HG02870 (cell line): Measurements from ENCODE around the gene KCTD11.

Source experiments
- ATAC-seq: cut with Tn5 transposase; IDR thresholded peaks from one replicate; pipeline ENCODE4 v1.9.1; 2021; ENCODE audit warnings: mild to moderate bottlenecking, moderate library complexity; ENCODE audit not compliant: unreplicated experiment

KCTD11 gene

DNA sequence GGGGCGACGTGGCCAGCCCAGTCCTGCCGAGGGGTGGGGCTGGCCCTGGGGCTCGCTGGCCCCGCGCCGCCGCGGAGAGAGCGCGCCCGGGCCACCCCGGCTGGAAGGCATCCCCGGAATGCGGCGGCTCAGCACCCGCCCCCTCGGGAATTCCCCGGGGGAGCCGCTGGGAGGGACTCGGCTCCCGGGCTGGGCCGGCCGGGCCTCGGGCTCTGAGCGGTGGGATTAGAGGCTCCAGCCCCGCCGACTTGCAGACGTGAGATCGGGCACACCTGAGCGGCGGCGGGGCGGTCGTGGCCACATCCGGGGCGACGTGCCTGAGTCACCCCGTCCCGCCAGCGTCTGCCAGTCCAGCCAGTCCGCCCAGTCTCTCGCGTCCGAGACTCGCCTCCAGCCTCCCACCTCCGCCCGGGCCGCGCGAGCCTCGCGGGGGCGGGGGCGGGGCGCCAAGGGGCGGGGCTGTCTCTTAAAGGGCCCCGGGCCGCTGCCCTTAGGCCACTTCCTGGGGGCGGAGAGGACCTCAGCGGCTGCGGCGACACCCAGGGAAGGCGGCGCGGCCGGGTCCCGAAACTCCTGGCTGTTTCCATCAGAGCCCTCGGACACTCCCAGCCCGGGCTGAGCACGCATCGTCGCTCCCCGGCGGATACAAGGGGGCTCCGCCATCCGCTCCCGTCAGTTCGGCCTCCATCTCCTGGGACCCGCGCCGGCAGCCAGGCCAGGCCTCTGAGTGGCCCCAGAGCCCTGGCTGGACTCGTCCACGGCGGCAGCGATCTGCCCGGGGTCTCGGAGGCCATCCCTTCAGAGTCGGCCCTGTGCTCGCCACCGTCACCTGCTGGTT, at the start of gene KCTD11:
Gene KCTD11, plus strand, starts transcription at position 498 of the 838 bp plus-strand sequence.
- ATAC-seq, result peak; percentile 51

DNA sequence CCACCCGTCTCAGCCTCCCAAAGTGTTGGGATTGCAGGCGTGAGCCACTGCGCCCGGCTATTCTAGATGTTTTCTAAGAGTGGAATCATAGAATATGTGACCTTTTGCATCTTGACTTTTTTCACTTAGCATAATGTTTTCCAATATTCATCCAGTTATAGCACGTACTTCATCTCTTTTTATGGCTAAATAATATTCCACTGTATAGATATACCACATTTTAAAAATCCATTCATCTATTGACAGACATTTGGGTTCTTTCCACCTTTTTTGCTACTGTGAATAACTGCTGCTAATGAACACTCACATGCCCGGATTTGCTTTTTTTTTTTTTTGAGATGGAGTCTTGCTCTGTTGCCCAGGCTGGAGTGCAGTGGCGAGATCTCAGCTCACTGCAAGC, 47.8 kb upstream of the KCTD11 start:
- ATAC-seq, result no peak

DNA sequence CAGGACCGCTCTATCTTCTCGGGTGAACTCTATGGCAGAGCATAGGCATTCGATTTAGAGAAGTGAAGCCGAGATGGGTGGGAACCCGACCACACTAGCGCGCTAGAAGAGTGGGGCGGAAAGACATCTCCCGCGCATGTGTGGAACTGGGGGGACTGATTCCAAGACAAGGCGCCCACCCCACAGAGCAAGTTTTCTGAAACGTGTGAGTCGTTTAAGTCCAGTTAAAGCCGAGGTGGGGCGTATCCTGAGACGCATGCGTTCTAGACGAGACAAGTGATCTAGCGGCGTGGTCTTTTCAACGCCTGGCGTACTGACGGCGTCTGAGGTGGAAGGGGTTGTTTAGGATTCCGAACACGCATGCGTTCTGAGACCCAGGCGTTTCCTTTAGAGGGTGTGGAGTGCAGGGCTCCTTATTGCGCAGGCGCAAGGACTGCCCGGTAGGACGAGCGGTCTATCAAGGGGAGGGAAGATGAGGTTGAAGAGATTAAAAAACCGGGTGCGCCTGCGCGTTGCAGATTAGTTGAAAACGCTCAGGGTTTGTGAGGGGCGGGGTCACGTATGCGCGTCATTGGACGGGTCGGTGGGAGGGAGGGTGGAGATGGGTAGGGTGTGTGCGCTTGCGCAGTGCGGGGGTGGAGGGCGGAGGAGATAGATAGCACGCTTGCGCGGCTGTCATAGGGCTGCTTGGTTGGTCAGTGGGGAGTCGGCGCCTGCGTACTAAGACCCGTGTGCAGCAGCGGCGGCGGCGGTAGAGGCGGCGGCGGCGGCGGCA, 44.9 kb upstream of the KCTD11 start, which contains the start of gene EIF5A:
Gene EIF5A, plus strand, starts transcription at position 718 of the 775 bp plus-strand sequence. CDS start 2,008 bp downstream, outside the sequence.
- ATAC-seq, result peak; percentile 68

DNA sequence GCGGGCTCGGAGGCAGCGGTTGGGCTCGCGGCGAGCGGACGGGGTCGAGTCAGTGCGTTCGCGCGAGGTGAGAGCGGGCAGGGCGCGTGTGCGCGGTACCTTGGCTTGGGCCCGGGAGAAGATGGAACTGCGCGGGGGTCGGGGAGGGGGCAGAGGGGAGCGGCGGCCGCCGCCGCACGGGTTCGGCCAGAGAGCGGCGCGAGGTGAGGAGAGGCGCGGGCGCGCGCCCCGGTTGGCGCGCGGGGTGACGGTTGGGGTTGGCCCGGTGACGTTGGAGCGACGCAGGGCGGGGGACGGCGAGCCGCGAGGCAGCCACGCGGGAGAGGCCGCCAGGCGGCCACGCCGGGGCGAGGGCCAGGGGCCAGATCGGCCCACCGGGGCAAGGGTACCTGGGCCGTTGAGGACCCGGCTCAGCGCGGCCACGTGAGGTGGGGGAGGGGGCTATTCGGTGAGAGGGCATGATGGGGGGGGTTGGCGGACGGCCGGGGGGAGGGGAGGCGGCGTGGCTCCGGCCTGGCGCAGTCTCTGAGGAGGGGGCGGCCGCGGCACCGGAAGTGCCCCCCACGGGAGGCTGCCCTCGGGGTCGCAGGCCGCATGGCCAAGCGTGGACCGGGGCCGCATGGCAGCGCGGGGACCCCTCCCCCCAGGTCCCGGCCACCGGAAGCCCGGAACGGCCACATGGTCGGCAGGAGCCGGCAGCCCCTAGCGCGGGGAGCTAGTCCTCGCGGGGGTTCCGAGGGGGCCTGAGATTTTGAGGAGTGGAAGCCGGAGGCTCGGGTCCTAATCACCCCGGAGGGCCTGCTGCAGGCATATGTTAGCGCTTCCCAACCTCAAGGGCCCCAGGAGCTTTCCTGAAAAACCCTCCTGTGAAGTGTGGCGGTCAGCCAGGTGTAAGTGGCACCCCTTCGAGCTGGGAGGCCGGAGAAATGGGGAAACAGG, 44.0 kb upstream of the KCTD11 start:
- no peak for ATAC-seq

DNA sequence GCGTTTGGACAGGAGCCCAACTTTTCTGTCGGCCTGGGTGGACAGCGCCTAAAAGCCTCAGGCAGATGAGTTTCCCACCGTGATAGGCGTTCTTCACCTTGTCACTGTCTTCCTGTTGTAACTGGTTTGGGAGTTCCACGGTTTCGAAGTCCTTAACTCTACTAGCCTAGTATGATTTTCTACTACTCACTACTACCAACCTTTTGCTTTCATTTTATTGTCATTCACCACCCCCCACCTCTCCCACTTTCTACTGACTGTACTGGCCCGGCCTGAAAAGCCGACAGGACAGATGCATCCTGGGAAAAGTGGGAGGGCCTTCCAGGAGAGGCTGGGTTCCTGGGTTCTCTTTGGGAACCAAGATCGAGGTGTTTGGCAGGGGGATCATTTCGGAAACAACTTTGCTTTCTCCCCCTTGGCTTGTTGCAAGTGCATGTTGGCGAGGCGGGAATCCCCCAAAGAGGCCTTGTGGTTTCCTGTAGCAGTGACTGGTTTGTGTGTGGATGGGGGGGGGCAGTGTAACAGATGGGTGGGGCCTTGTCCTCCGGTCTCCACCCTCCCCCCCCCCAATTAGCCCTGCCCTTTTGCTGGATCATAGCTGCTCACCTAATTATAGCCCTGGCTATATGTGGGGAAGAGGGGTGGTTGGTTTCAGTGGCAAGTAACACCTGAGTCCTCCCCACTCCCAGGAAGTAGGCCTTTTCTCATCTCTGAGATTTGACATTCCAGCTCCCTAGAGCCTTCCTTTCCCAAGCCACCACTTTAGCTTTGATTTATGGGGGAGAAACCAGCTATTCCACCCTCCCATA, 43.1 kb upstream of the KCTD11 start:
- no peak for ATAC-seq

DNA sequence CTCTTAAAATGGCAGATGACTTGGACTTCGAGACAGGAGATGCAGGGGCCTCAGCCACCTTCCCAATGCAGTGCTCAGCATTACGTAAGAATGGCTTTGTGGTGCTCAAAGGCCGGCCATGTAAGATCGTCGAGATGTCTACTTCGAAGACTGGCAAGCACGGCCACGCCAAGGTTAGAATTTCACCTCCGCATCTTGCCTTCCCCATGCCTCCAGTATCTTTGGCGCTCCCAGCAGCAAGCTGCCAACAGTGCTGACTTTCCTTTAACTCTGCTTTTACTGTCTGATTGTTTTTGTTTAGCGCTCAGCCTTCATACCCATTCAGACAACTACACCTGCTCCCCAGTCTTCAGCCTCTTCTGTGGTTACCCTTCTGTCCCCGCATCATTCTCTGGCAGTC, 42.3 kb upstream of the KCTD11 start:
- ATAC-seq, result no peak

DNA sequence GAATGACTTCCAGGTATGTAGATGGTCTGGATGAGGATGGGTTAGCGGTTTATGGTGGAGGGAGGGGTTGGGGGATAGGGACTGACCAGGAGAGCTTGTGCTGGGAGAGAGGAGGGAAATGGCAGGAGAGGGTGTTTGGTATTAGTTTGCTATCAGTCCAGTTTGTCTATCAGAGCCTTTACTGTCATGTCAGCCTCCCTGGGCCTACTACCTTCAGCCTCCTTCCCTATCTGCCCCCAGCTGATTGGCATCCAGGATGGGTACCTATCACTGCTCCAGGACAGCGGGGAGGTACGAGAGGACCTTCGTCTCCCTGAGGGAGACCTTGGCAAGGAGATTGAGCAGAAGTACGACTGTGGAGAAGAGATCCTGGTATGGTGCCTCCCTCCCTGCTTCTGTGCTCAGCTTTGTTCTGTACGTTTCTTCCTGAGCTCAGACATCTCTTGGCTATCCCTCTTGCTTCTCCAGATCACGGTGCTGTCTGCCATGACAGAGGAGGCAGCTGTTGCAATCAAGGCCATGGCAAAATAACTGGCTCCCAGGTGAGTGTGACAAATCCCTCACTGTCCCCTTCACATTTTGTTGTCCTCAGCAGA, 40.8 kb upstream of the KCTD11 start:
- no peak for ATAC-seq

DNA sequence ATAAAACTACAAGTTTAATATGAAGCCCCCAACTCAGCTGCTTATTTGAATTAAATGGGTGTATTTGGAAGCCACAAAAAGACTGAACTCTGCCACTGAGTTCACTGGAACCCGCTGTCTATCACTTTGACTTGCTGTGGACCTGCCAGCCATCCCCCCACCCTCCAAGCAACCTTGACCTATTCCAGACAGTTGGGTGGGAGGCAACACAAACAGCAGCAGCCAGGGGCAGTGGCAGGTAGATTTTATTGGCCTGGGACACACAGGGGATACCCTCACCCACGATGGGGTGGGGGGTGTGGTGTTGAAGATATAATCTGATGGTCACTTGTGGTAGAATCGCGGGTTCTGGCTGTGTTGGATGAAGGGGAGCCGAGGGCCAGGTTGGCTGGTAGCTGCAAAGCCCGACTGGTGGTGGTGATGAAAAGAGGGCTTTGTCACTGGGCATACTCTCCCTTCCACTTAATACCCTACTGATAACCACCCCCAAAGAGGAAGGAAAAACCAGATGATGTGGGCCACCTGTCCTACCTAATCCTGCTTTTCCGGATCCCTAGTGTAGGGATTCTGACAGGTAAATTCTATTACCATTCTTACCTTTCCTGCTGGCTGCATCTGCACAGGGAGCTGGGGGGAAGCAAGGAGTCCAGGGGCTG, 39.4 kb upstream of the KCTD11 start:
- no peak for ATAC-seq

DNA sequence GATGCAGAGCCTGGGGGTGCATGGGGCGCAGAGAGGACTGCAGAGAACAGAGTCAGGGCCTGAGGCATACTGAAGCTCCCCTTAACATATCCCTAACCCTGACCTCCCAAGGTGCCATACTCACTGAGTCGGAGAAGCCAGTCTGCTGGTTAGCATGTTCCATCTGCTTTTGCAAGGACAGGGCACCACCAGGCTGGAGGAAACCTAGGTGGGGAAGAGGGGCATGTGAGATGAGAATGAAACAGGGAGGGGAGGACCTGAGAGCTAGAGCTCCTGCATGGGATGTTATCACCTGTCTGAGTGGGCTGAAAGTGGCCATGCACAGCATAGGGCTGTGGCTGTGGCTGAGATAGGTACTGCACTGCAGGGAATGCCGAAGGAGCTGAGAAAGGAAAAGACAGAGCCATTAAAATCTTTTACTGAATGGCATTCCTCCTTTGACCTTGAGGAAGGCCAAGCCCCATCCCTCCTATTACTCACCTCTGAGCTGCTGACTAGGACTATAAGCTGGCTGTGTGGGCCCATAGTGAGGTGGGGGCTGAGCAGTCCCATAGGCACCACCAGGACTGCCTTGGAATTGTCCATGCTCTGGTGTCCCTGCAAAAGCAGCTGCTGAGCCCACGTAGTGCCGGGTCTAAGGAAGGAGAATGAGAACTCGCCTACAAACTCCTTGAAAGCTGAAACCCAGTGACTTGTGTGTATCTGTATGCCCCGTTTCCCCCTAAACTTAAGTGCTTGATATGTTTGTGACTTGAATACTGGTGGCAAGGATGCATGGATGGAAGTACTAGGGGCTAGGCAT, 38.7 kb upstream of the KCTD11 start:
- no peak for ATAC-seq

DNA sequence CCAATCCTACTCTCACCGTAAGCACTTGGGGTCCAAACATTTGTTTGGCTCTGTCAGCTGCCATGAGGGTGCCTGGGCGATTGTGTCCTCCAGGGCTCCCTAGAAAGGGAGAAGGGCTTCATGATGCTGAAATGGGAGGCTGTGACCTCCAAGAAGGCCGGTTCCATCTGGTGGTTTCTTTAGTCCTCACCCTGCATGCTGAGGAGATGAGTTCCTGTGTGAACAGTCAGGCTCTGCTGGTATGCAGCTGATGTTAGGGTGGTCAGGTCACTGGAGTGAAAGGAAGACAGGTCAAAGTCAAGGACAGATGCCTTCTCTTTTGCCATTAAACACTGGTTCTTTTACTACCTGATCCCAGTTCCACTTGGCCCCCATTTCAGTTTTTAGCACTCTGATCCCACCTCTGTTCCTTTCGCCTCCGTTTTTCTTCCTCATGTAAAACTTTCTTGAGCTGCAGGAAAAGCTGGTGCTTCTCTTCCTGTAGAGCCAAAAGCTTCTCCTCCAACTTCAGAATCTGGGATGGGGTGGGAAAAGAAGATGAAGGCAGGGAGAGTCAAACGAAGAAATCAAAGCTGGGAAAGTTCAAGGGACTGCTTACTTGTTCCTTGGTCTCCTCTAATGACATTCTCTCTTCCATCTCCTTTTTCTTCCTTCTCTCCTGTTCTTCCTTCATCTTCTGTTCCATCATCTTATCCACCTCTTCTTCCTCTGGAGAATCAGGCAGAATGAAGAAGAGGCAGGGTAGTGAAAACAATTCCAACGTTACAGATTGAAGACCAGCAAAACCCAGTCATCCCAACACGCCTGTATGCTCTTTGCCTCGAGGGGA, 37.9 kb upstream of the KCTD11 start:
- ATAC-seq, result no peak

DNA sequence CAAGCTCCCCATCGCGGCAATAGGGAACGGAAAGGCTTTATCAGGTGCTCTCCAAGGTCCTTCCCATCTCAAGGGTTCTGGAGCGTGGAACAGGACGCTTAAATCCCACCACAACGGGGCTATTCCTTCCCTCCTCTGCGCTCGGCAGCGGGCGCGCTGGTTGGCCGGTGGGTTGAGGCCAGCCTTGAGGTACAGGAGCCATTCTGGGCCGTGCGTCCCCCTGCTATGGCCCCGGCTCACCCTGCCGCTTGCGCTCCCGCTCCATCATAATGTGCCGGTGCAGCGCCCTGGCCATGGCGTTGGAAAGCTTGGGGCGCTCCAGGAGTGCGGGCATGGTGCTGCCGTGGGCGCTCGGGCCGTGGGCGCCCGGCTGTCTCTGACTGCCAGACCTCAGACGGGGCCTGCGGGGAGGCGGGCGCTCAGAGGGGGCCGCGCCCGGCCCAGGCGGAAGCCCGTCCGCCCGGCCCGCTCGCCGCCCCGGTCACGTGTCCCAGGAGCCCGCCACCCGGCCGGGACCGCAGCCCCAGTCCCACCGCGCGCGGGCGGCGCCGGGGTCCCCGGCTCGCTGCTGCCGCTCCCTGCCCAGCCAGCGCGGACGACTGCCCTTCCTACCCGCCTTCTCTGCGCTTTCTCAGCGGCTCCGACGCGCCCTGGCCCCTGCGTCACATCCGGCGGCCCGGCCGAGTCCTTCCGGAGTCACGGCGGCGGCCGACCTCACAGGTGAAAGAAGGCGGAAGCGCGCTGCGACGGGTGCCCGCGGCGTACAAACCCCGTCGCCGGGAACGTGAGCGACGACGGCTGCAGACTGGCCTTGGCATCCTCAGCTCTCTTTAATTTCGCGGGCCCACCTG, 37.0 kb upstream of the KCTD11 start, which contains the start of gene GPS2:
Gene GPS2, minus strand, starts transcription at position 642 of the 851 bp plus-strand sequence. Its CDS starts 308 bp downstream, at position 334.
- peak; percentile 71 for ATAC-seq

DNA sequence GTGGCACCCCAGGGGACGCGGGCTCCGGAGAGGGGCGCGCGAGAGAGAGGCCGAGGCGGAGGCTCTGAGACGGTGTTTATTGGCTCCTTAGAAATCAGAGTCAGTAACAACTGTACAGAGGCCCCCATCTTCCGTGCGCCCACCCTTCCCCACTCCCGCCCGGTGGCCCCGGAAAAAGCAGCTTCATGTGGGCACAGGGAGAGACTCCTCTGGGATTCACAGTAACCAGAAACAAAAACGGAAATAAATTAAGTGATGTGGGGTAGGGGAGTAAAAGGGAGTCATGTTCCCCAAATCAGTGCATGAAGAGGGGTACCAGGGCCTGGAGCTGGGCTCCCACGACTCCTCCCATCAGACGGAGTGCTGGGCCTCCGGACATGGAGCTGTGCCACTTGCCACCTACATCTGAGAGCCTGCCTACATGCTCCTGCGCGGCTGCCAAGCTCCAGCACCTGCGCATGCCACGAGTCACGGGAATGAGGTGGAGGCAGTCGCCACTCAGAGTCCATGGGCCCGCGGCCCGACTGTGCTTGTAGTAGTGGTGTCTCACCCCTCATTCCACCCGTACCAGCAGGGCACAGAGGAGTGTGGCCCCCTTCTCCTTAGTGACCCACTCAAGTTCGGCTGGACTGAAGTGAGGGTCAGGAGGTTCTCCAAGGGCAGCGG, 36.3 kb upstream of the KCTD11 start:
- ATAC-seq, result no peak

DNA sequence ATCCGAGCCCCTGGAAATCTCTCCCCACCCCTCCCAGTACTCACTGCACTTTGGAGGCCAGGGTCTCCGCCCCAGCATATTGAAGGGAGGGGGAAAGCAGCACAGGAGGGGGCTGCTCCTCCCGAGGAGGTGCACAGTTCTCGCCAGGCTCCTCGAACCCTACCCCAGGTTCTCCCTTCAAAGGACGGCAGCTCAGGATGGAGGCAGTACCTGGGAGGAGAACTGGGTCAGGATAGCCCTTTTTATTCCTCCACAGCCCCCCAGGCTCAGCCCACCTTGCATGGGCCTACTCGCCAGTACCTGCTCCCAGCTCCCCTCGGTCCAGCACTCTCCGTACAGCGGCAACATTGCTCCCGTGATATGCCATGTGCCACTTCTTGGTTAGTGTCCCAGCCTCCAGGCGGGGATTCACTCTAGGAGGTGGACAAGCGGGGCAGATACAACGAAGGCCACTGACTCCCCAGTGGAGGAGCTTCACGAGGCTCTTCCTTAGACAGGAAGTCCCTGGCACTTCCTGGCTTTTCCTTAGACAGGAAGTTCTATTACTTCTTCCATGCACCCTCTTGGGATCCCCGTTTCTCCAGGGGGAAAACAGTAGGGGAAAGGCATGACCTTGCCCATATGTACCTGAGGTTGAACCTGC, 34.7 kb upstream of the KCTD11 start:
- no peak for ATAC-seq

DNA sequence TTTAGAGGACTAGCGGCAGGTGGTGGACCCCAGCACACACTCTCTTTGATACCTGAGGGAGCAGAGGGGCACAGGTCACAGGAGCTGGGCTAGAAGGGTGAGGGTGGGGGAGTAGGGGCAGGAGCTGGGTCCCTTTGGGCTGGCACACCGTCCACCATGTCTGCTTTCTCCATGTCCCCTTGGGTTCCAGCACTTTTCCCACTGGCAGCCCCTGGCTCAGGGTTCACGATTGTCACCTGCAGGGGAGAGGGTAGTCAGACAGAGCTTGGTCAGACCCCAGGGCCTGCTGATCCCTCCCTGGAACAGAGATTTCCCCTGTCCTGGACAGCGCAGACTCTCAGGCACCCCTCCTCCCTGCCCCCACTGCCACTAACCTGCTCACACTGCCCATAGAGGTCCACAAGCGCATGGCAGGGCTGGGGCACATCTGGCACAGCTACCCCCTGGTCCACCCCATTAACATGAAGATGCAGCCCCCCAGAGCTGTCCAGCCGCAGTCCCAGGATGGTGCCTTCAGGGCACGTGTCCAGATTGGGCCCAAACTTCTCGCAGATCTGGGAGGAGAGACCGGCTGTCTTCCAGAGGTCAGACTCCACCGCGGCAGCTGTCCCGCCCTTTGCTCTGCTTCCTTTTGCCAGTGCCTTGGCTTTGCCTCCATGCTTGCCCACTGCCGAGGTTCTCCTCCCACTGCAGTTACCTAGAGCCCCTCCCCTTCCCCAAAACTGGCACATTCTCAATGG, 33.7 kb upstream of the KCTD11 start:
- no peak for ATAC-seq

DNA sequence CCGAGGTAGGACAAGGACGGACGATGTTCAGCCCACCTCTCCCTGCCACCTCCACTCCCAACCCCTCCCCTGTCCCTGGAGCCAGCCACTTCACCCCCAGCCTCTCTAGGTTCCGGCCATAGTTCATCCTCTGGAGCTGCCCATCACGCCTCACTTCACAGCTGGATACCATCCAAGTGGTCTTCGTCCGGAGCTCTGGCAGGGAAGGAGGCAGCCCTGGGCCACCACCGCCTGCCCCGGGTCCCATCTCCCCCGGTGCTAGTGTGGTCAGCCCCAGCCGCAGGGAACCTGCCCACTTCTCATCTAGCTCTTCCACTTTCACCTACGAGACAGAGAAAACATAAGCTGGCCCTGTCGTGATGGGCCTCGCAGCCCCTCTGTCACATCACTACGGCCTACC, 30.5 kb upstream of the KCTD11 start:
- ATAC-seq, result no peak
